Germinal center (tissue), 1 donor: ENCODE results near the gene ACP4.
"Not testable (repeated sequence)": the region's sequence is repeated elsewhere in the genome, so short reads cannot be mapped to it uniquely, and the experiment has no call there.

Experiments
- DNase-seq: peaks from one replicate; pipeline ENCODE4 v3.0.0; 2012; ENCODE audit warnings: mixed read lengths, low spot score

ACP4 gene

DNA sequence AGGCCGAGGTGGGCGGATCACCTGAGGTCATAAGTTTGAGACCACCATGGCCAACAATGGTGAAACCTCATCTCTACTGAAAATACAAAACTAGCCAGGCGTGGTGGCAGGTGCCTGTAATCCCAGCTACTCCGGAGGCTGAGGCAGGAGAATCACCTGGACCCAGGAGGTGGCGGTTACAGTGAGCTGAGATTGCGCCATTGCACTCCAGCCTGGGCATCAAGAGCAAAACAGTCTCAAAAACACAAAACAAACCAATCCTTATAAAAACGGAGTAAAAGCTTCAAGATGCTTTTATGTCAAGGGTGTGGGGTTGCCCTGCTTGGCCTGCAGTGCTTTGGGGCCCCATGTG lies 7.2 kb downstream of the ACP4 start:
- DNase-seq, result no peak

DNA sequence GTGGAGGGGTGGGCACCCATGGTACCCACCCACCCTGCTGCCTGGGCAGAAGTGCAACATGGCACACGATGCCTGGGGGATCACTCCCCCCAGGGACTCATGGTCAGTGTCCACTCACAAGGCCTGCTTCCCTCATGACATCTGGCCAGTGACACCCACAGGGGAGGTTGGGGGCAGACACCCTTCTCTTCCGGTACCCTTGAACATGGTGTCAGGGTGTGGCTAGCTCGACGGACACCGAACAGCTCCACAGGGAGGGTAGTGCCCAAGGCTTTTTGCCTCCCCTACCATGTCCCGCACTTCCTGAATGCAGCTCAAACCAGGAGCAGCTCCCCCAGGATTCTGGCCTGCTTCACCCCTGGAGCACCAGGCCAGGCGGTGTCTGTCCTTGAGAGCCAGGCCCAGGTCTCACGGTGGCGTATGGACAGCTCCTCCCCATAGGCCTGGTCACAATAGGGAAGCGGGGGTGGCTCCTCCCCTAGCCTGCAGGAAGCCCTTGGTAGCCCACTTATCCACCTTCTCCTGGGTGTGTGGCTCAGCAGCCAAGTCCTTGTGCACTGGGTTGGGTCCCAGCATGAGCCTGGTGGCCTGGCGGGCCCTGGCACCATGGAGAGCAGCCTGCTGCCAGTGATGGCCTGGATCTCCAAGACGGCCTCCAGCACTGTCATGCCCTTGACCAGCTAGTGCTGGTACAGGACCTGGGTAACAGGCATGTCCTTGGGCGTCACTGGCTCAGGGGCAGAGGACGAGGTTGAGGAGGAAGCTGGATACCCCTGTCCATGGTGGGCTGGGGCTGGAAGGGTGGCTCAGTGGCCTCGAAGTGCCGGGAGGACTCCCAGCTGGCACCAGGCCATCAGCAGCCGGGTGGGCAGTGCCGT lies 7.8 kb downstream of the ACP4 start:
- no peak for DNase-seq

GRCh38 chr19:50798659-50799546 lies 8.7 kb downstream of the ACP4 start:
- no peak for DNase-seq

- DNase-seq, result no peak
Measured at GRCh38 chr19:50799547-50799851, 9.3 kb downstream of the ACP4 start.

DNA sequence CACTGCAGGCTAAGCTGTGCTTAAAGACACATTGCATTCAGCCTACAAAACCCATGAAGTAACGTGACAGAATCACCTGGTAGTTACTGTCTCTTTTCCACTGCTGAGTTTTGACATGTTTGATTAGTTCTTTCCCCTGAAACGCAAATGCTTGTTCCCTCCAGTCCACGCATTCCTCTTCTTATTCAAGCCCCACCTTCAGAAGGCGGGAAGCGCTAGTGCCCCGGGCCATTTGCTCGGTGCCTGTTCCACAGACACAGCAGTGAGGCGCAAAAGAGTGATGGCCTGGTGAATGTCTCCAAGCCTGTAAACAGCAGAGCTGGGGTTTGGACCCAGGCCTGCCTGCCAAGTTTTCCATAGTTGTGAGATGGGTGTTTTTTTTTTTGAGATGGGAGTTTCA lies 10.9 kb downstream of the ACP4 start:
- DNase-seq, result no peak

DNA sequence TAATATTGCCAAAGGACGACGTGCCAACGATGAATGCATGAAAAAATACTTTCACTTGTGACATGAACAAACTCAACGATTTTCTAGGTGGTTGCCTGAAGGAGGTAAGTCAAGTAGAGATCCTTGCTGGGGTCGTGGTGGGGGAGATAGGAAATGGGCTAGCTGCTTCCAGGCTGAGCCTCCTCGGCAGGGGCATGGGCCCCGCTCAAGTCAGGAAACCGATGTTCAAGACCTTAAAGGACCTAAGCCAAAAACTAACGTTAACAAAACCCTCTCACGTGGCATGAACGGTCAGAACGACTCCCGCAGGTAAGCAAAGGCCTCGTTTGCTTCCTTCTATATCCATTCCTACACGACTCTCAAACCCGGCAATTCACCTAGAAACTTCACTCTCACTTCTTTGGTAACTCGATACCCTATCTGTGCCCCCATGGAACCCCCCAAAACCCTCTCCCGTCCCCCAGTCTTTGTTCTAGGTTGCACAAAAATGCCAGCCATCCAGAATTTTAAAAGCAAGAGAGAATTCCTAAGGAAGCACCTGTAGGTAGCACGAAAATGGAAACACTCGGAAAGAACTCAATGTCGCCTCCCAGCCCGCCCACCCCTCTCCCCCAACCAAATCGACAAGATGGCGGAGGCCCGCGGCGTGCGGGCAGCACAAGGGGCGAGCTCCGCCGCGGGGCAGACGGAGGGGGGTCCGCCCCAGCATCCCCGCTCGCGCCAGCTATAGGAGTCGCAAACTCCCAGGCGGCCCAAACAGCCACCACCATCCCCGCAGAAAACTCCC lies 13.6 kb downstream of the ACP4 start:
- no peak for DNase-seq

- peak; percentile 99 for DNase-seq
Measured at GRCh38 chr19:50804420-50805272, 14.4 kb downstream of the ACP4 start.

- DNase-seq, result no peak
Measured at GRCh38 chr19:50808856-50809255, 18.6 kb downstream of the ACP4 start.

DNA sequence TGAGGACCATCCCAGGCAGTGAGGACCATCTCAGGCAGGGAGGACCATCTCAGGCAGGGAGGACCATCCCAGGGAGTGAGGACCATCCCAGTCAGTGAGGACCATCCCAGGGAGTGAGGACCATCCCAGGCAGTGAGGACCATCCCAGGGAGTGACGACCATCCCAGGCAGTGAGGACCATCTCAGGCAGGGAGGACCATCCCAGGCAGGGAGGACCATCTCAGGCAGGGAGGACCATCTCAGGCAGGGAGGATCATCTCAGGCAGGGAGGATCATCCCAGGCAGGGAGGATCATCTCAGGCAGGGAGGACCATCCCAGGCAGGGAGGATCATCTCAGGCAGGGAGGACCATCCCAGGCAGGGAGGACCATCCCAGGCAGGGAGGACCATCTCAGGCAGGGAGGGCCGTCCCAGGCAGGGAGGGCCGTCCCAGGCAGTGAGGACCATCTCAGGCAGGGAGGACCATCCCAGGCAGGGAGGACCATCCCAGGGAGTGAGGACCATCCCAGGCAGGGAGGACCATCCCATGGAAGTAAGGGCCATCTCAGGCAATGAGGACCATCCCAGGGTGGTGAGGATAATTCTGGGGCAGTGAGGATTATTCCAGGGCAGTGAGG lies 21.5 kb downstream of the ACP4 start:
- not testable (repeated sequence) for DNase-seq

DNA sequence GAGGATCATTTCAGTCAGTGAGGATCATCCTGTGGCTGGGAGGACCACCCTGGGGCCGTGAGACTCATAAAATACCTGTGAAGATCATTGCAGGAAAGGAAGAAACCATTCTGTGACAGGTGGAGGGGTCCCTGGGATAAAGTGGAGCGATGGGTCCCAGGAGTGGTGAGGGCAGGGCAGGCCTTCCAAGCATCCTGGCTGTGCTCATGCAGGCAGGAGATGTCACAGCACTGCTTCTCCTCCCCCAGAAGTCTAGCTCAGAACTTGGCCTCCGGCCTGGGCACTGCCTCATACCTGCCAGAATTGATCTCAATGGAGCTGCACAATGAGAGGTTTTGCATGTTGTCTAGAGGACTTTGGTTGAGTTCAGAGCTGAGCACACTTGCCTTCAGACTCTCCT lies 22.3 kb downstream of the ACP4 start:
- DNase-seq, result no peak

DNA sequence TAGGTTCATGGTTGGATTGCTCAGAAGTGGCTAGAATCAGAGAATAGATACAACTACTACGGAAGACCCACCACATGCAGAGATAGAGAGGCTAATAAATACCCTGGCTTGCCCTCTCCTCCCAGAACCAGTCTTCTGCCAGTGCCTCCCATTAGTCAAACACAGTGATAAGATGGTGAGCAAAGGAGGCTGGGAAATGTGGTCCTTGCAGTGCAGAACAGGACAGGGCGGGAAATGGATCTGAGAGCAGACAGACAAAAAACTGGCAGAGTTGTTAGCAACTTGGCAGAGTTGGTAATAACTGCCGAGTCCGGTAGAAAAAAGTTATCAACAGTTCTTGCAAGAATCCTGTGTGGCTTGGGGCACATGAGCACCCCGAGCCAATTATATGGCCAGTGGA lies 24.7 kb downstream of the ACP4 start:
- DNase-seq, result no peak

DNA sequence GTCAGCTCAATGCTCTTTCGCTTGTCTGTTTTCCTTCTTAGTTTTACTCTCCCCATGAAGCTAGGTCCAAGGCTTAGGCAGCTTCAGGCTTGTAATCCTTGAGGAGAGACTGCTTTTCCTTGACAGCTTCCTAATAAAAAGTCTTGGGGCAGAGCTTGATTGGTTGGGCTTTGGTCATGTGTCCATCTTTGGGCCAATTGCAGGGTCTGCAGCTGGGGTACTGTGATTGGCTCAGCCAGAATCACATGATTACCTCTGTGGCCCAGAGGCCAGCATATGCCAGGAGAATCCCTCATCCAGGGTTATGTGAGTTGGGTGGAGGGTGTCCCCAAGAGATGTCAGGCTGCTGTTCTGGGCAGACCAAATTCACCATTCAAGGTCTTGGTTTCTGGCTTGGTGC lies 25.2 kb downstream of the ACP4 start:
- DNase-seq, result no peak

- peak; percentile 88 for DNase-seq
Measured at GRCh38 chr19:50817941-50818858, 28.0 kb downstream of the ACP4 start.

DNA sequence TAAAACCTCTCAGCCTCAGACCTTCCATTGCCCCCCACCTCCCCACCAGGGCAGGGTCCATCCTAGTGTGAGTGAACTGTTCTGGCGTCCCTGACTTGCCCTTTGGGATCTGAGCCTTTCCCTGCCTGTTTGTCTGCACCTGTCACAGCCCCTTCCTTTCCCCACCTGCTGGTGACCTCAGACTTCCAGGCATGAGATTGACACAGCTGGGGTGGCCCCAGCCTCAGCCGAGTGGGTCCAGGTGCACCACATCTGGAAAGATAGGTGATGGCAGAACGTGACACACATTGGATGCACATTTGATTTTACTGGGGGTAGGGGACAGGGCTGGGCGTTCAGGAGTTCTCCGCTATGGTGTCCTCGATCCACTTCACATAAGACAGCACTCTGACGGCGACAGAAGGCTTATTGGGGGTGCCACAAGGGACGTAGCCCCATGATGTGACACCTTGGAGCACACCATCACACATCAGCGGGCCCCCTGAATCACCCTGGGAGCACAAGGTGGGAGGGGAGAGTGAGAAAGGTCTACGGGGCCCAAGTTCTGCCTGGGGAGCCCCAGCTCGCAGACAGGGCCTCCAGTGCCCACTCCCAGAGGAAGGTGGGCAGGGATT lies 28.8 kb downstream of the ACP4 start:
- DNase-seq, result no peak

- DNase-seq, result no peak
Measured at GRCh38 chr19:50819636-50820035, 29.4 kb downstream of the ACP4 start.

DNA sequence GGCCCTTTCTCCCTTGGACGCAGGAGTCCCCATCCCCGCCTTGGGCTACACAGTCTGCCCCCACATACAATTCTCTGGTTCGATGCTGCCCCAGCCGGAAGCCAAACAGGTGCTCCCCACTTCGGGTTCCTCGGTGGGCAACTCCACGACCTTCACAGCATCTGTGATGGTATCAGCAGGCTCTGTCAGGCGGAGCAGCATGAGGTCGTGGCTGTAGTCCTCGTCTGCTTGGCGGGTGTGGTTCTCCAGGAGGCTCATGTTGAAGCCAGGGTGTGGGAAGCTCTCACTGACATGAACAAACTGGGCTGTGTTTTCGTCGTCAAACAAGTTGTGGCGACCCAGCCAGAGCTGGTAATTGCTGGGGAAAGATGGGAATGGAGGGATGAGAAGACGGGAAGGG lies 29.9 kb downstream of the ACP4 start:
- DNase-seq, result no peak

- DNase-seq, result no peak
Measured at GRCh38 chr19:50820549-50821247, 30.5 kb downstream of the ACP4 start.

DNA sequence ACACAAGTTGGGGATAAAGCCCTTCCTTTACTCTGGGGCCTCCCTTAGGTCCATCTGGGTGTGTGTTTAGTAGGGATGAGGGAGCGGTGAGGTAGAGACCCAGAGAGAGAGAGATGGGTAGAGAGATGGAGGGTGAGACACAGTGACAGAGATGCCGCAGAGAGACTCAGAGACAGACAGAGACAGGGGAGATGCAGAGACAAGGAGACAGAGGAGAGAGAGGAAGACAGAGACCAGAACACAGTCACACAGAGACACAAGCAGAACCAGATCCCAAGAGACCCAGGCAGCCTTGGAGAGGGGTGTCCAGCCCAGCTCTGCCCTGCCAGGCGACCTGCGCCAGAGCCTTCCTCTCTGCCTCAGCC lies 31.0 kb downstream of the ACP4 start:
- no peak for DNase-seq

GRCh38 chr19:50821622-50822021 lies 31.4 kb downstream of the ACP4 start:
- no peak for DNase-seq
